K562 (cell line): ENCODE data around the gene LPAR3. TPM values are rescaled to one million over a fixed set of nuclear protein-coding genes. Genes with fewer than 3 reads are reported as not detected.

Source experiments
- CTBP1 ChIP-seq: fragments of 450-650 bp; IDR thresholded peaks from 2 replicates; pipeline ENCODE4 v1.6.1; 2016; ENCODE audit warnings: borderline replicate concordance
- ESRRA ChIP-seq: fragments of 450-650 bp; IDR thresholded peaks from 2 replicates; pipeline ENCODE4 v1.6.1; 2014; ENCODE audit warnings: low read depth, mild to moderate bottlenecking, moderate library complexity, borderline replicate concordance
- GATA2 ChIP-seq: sonication (generic); formaldehyde crosslinking; IDR thresholded peaks from 2 replicates; pipeline ENCODE4 v1.4.0; 2020; ENCODE audit warnings: mild to moderate bottlenecking, missing genetic modification reagents
- MCM2 ChIP-seq: fragments of 450-650 bp; IDR thresholded peaks from 2 replicates; pipeline ENCODE4 v1.6.1; 2017; ENCODE audit warnings: low read depth, mild to moderate bottlenecking
- NELFE ChIP-seq: IDR thresholded peaks from 2 replicates; pipeline ENCODE4 v1.6.1; 2011; ENCODE audit warnings: mild to moderate bottlenecking; ENCODE audit not compliant: insufficient read depth, insufficient read length
- POLR2AphosphoS2 ChIP-seq: IDR thresholded peaks from 2 replicates; pipeline ENCODE4 v1.6.1; 2012; ENCODE audit warnings: low read length, improper control_type of control experiment
- SRSF1 ChIP-seq: fragments of 200-400 bp; formaldehyde crosslinking; IDR thresholded peaks from 2 replicates; pipeline ENCODE4 v1.6.1; 2017; ENCODE audit warnings: mild to moderate bottlenecking, low read depth, low read length, moderate library complexity
- TBL1XR1 ChIP-seq, 2 experiments: IDR thresholded peaks; 2 replicates each; pipeline ENCODE4 v1.6.1; 2012; ENCODE audit warnings: improper control_type of control experiment in 2 of 2, low read length in 2 of 2, mild to moderate bottlenecking in 1 of 2
- THRAP3 ChIP-seq: fragments of 450-650 bp; IDR thresholded peaks from 2 replicates; pipeline ENCODE4 v1.6.1; 2016; ENCODE audit warnings: mild to moderate bottlenecking, inconsistent platforms, borderline replicate concordance
- ZNF785 ChIP-seq: fragments of 250-450 bp; sonication (Bioruptor Pico); IDR thresholded peaks from 2 replicates; pipeline ENCODE4 v1.4.0; 2020; ENCODE audit warnings: mild to moderate bottlenecking
- polyA plus RNA-seq, 8 experiments: library from polyadenylated mRNA; depleted of rRNA in 4 of 8; stranded (reverse) in 5 of 8; unstranded in 3 of 8; fragments of >200 nt; fragmentation: Nextera tagmentation in 2 of 8; fragmentation: Illumina TruSeq in 1 of 8; extraction: Ambion mirVana in 2 of 8; extraction: Trizol in 1 of 8; gene quantifications; 2 replicates each; pipeline versions ENCODE4 v1.2.1 to v1.2.3, GENCODE V29; 2011 to 2014; ENCODE audit warnings: inconsistent platforms in 1 of 8, missing spikeins in 1 of 8
- total RNA-seq, 7 experiments: library from RNA; depleted of rRNA in 6 of 7; stranded (reverse); fragments of >200 nt in 6 of 7; fragmentation: Illumina TruSeq in 2 of 7; extraction: Trizol in 2 of 7; gene quantifications; 2 replicates each; pipeline versions ENCODE4 v1.2.1 to v1.2.3, GENCODE V29; 2011 to 2021; ENCODE audit warnings: low replicate concordance in 1 of 7
- TF ChIP-seq, protein P1 (sequence below), 2 experiments: fragments of 450-650 bp; formaldehyde crosslinking in 1 of 2; IDR thresholded peaks; 2 replicates each; pipeline versions ENCODE4 v1.4.0 to v1.6.1; 2014 to 2020; ENCODE audit warnings: mild to moderate bottlenecking in 2 of 2, borderline replicate concordance in 1 of 2, low read depth in 1 of 2
- TF ChIP-seq, protein P2 (sequence below): IDR thresholded peaks from 2 replicates; pipeline ENCODE4 v1.6.1; 2014; ENCODE audit warnings: antibody characterized with exemption
- TF ChIP-seq, protein P3 (sequence below): fragments of 250-450 bp; sonication (Bioruptor Pico); IDR thresholded peaks from 2 replicates; pipeline ENCODE4 v1.5.0; 2022; ENCODE audit warnings: mild to moderate bottlenecking
- TF ChIP-seq, protein P4 (sequence below): sonication (generic); formaldehyde crosslinking; IDR thresholded peaks from 2 replicates; pipeline ENCODE4 v1.8.1; 2022; ENCODE audit warnings: missing genetic modification reagents

LPAR3 gene
- total and polyA plus RNA-seq, 9 of the 15 experiments (the other 6 are each of a cell fraction or from before 2014, with no cell fraction given) = 0.11 TPM; not detected in 8

DNA sequence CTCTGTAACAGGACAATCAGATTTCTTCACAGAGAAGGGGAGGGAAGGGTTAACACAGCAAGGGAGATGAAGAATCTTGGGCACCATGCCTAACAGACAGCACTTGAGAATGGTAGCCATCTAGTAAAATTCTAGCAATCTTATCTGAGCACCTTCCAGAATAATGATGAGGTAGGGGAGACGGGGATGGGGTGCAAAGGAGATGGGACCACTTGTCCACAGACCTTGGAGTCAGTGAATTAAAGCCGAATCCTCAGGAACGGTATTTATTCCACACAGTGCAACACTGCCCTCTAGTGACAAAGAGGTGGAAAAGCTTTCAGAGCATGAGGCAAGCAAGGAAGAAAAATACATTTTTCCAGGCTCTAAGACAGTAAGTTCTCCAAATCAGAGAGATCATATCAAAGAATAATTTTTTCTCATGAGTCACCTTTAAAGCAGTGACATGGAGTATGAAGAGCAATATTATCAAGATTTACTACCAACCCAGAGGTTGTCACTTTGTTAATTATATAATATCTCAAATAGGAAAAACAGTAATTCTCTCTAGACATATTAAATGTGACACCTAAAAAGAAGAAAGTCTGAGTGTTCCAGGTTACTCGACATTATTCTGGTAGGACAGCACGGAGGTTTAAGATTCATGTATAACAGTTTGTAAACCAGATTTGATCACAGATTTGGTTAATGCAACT, 43.3 kb upstream of the LPAR3 start (continued):
- TF ChIP-seq, protein P1, sequence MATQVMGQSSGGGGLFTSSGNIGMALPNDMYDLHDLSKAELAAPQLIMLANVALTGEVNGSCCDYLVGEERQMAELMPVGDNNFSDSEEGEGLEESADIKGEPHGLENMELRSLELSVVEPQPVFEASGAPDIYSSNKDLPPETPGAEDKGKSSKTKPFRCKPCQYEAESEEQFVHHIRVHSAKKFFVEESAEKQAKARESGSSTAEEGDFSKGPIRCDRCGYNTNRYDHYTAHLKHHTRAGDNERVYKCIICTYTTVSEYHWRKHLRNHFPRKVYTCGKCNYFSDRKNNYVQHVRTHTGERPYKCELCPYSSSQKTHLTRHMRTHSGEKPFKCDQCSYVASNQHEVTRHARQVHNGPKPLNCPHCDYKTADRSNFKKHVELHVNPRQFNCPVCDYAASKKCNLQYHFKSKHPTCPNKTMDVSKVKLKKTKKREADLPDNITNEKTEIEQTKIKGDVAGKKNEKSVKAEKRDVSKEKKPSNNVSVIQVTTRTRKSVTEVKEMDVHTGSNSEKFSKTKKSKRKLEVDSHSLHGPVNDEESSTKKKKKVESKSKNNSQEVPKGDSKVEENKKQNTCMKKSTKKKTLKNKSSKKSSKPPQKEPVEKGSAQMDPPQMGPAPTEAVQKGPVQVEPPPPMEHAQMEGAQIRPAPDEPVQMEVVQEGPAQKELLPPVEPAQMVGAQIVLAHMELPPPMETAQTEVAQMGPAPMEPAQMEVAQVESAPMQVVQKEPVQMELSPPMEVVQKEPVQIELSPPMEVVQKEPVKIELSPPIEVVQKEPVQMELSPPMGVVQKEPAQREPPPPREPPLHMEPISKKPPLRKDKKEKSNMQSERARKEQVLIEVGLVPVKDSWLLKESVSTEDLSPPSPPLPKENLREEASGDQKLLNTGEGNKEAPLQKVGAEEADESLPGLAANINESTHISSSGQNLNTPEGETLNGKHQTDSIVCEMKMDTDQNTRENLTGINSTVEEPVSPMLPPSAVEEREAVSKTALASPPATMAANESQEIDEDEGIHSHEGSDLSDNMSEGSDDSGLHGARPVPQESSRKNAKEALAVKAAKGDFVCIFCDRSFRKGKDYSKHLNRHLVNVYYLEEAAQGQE (IDR thresholded peaks at IDR 0.05; ENCODE audit: borderline replicate concordance) = peak; percentile 42; the same call in 1 of the 2 replicates
- TF ChIP-seq, protein P1 (CRISPR knock-in tag; IDR thresholded peaks at IDR 0.05; ENCODE audit: low read depth) = no peak
- TF ChIP-seq ESRRA = no peak
- TF ChIP-seq CTBP1 = 0 out of 2 replicates have a peak, but pooled peaks have one; percentile 14
- TF ChIP-seq, protein P2, sequence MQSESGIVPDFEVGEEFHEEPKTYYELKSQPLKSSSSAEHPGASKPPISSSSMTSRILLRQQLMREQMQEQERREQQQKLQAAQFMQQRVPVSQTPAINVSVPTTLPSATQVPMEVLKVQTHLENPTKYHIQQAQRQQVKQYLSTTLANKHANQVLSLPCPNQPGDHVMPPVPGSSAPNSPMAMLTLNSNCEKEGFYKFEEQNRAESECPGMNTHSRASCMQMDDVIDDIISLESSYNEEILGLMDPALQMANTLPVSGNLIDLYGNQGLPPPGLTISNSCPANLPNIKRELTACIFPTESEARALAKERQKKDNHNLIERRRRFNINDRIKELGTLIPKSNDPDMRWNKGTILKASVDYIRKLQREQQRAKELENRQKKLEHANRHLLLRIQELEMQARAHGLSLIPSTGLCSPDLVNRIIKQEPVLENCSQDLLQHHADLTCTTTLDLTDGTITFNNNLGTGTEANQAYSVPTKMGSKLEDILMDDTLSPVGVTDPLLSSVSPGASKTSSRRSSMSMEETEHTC = no peak
- no peak for TF ChIP-seq THRAP3
- no peak for TF ChIP-seq NELFE
- TF ChIP-seq, protein P3, sequence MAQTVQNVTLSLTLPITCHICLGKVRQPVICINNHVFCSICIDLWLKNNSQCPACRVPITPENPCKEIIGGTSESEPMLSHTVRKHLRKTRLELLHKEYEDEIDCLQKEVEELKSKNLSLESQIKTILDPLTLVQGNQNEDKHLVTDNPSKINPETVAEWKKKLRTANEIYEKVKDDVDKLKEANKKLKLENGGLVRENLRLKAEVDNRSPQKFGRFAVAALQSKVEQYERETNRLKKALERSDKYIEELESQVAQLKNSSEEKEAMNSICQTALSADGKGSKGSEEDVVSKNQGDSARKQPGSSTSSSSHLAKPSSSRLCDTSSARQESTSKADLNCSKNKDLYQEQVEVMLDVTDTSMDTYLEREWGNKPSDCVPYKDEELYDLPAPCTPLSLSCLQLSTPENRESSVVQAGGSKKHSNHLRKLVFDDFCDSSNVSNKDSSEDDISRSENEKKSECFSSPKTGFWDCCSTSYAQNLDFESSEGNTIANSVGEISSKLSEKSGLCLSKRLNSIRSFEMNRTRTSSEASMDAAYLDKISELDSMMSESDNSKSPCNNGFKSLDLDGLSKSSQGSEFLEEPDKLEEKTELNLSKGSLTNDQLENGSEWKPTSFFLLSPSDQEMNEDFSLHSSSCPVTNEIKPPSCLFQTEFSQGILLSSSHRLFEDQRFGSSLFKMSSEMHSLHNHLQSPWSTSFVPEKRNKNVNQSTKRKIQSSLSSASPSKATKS (CRISPR knock-in tag) = no peak
- no peak for TF ChIP-seq TBL1XR1 (IDR thresholded peaks at IDR 0.05; ENCODE audit: low read length in 2 of 2)
- TF ChIP-seq ZNF785 (CRISPR knock-in tag) = no peak
- TF ChIP-seq MCM2 = no peak
- no peak for TF ChIP-seq GATA2 (CRISPR knock-in tag)
- no peak for TF ChIP-seq POLR2AphosphoS2
- TF ChIP-seq SRSF1 = no peak
- TF ChIP-seq, protein P4, sequence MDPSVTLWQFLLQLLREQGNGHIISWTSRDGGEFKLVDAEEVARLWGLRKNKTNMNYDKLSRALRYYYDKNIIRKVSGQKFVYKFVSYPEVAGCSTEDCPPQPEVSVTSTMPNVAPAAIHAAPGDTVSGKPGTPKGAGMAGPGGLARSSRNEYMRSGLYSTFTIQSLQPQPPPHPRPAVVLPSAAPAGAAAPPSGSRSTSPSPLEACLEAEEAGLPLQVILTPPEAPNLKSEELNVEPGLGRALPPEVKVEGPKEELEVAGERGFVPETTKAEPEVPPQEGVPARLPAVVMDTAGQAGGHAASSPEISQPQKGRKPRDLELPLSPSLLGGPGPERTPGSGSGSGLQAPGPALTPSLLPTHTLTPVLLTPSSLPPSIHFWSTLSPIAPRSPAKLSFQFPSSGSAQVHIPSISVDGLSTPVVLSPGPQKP (CRISPR knock-in tag) = no peak
